Skeletal muscle satellite cell (primary cell): ENCODE measurements around the gene DEAF1.

Source experiments
- H3K27me3 ChIP-seq: 2 replicates; pipeline ENCODE4 v1.7.0; 2013; ENCODE audit warnings: low read length; ENCODE audit not compliant: control insufficient read depth, insufficient read depth
- H3K36me3 ChIP-seq: 2 replicates; pipeline ENCODE4 v1.7.0; 2013; ENCODE audit warnings: mild to moderate bottlenecking, control low read depth, low read length; ENCODE audit not compliant: insufficient read depth
- H3K4me1 ChIP-seq: 2 replicates; pipeline ENCODE4 v1.7.0; 2013; ENCODE audit warnings: low read length; ENCODE audit not compliant: control insufficient read depth, insufficient read depth
- H3K4me2 ChIP-seq: 2 replicates; pipeline ENCODE4 v1.7.0; 2013; ENCODE audit warnings: mild to moderate bottlenecking, low read length
- H3K4me3 ChIP-seq: 2 replicates; pipeline ENCODE4 v1.7.0; 2013; ENCODE audit warnings: low read length
- H3K9ac ChIP-seq: 2 replicates; pipeline ENCODE4 v1.7.0; 2013; ENCODE audit warnings: mild to moderate bottlenecking, low read depth, low read length, moderate library complexity
- H3K9me3 ChIP-seq: replicated peaks from 2 replicates; pipeline ENCODE4 v1.7.0; 2013; ENCODE audit warnings: mild to moderate bottlenecking, control low read depth, low read length

DEAF1 gene

DNA sequence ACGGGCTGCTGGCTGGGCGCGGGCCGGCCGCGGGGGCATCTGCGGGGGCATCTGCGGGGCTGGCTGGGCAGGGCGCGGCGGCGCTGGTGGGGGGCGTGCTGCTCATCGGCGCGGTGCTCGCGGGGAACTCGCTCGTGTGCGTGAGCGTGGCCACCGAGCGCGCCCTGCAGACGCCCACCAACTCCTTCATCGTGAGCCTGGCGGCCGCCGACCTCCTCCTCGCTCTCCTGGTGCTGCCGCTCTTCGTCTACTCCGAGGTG lies 57.8 kb downstream of the DEAF1 start:
- peaks cover 11% of the 10 kb centered on the region for H3K36me3 ChIP-seq
- H3K4me3 ChIP-seq, result peak overlapping the region; percentile 34
- H3K4me2 ChIP-seq, result peak overlapping the region; percentile 70
- no peaks in the 10 kb centered on the region for H3K9me3 ChIP-seq
- peaks cover 3% of the 10 kb centered on the region for H3K27me3 ChIP-seq
- peaks cover 19% of the 10 kb centered on the region for H3K4me1 ChIP-seq
- H3K9ac ChIP-seq, result no peak overlapping the region

- no peaks in the 10 kb centered on the region for H3K9me3 ChIP-seq
- H3K9ac ChIP-seq, result no peak within 1 kb of the TSS
- H3K4me1 ChIP-seq, result peaks cover 19% of the 10 kb centered on the region
- peak within 1 kb of the TSS; percentile 34 for H3K4me3 ChIP-seq
- H3K36me3 ChIP-seq, result peaks cover 5% of the 10 kb centered on the region
- peaks cover 3% of the 10 kb centered on the region for H3K27me3 ChIP-seq
- peak within 1 kb of the TSS; percentile 70 for H3K4me2 ChIP-seq
Measured at GRCh38 chr11:636511-637332, 58.3 kb downstream of the DEAF1 start, which contains the start of gene DRD4. Gene DRD4, plus strand, starts transcription at chr11:637269. Its CDS starts 36 bp downstream, at chr11:637305.

DNA sequence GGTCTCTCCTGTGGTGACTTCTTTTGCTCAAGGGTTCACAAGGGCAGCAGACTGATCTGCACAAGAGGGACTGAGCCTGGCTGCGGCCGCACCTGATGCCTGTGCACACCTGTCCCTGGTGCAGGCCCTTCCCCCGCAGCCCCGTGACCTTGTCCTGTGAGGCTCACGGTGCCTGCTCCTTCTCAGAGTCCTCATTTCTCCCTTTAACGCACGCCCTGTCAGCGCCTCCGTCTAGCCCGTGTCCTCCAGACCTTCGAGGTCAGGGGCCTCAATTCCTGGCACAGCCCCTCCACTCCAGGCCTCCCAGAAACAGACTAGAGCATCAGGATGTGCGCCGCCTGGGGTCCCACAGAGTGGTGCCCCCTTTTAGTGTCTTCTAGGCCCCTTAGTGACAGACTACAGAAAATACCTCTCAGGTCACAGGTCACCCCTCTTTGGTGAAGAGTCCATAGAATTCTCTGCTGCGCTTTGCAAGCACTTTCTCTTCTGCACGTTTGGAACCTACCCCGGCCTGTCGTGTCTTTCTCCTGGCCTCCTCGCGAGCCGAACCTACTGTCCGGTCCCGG lies 59.0 kb downstream of the DEAF1 start:
- Histone ChIP-seq H3K9ac (no peak overlapping the region), H3K4me3 (no peak overlapping the region), H3K4me2 (no peak overlapping the region), H3K27me3 (peaks cover 3% of the 10 kb centered on the region), H3K4me1 (peaks cover 19% of the 10 kb centered on the region), H3K36me3 (peaks cover 3% of the 10 kb centered on the region), H3K9me3 (no peaks in the 10 kb centered on the region)

DNA sequence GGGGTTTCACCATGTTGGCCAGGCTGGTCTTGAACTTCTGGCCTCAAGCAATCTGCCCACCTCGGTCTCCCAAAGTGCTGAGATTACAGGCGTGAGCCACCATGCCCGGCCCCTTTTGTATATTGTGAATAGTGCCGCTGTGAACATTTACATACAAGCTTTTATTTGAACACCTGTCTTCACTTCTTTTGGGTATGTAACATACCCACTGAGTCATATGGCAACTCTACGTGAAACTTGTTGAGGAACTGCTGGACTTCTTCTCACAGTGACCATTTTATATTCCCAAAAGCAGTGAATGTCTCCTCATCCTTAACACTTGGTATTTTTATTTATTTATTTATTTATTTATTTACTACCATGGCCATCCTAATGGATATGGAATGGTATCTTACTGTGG lies 64.2 kb downstream of the DEAF1 start:
- H3K4me2 ChIP-seq, result no peak overlapping the region
- peaks cover 22% of the 10 kb centered on the region for H3K4me1 ChIP-seq
- H3K36me3 ChIP-seq, result peaks cover 3% of the 10 kb centered on the region
- H3K9ac ChIP-seq, result no peak overlapping the region
- H3K9me3 ChIP-seq, result no peaks in the 10 kb centered on the region
- no peak overlapping the region for H3K4me3 ChIP-seq
- no peaks in the 10 kb centered on the region for H3K27me3 ChIP-seq

DNA sequence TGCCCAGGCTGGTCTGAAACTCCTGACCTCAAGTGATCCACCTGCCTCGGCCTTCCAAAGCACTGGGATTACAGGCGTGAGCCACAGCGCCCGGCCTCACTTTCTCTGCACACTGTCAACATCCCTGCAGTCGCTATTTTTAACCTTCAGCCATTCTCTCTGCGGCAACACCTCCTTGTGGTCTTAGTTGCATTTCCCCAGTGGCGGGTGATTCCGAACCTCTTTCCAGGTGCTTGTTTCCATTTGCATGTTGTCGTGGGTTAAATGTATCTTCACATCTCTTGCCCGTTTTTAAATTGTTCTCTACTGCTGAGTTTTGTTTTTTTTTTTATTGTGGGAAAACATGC lies 65.8 kb downstream of the DEAF1 start:
- H3K4me3 ChIP-seq, result no peak overlapping the region
- H3K9ac ChIP-seq, result no peak overlapping the region
- H3K4me1 ChIP-seq, result peaks cover 22% of the 10 kb centered on the region
- no peak overlapping the region for H3K4me2 ChIP-seq
- H3K36me3 ChIP-seq, result no peaks in the 10 kb centered on the region
- H3K9me3 ChIP-seq, result no peaks in the 10 kb centered on the region
- no peaks in the 10 kb centered on the region for H3K27me3 ChIP-seq

DNA sequence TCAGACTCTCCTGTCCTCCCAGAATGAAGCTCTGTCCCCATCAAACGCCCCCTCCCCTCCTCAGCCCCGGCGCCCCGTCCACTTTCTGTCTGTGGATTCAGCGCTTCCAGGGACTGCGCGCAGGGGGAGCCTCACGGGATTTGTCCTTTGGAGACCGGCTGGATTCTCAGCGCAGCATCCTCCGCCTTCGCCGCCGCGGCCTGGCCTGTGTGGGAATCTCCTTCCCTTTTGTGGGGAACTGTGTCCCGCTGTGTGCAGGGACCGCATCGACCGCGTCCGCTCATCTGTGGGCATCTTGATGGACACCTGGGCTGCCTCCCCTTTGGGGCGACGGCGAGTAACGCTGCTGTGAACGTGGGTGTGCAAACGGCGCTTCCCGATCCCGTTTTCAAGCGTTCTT lies 67.0 kb downstream of the DEAF1 start:
- no peaks in the 10 kb centered on the region for H3K9me3 ChIP-seq
- H3K27me3 ChIP-seq, result no peaks in the 10 kb centered on the region
- H3K9ac ChIP-seq, result no peak overlapping the region
- no peak overlapping the region for H3K4me3 ChIP-seq
- H3K36me3 ChIP-seq, result no peaks in the 10 kb centered on the region
- H3K4me2 ChIP-seq, result peak overlapping the region; percentile 44
- peaks cover 17% of the 10 kb centered on the region for H3K4me1 ChIP-seq

GRCh38 chr11:627308-627576 lies 67.8 kb downstream of the DEAF1 start:
- no peak overlapping the region for H3K4me3 ChIP-seq
- no peak overlapping the region for H3K4me2 ChIP-seq
- peaks cover 10% of the 10 kb centered on the region for H3K4me1 ChIP-seq
- no peak overlapping the region for H3K9ac ChIP-seq
- no peaks in the 10 kb centered on the region for H3K9me3 ChIP-seq
- no peaks in the 10 kb centered on the region for H3K36me3 ChIP-seq
- H3K27me3 ChIP-seq, result no peaks in the 10 kb centered on the region

GRCh38 chr11:626475-627307 lies 68.3 kb downstream of the DEAF1 start, which contains the start of gene SCT:
Gene SCT, minus strand, starts transcription at chr11:627181. Its CDS starts 38 bp downstream, at chr11:627143.
- Histone ChIP-seq H3K9ac (no peak within 1 kb of the TSS), H3K4me2 (no peak within 1 kb of the TSS), H3K4me1 (peaks cover 10% of the 10 kb centered on the region), H3K27me3 (no peaks in the 10 kb centered on the region), H3K4me3 (no peak within 1 kb of the TSS), H3K9me3 (no peaks in the 10 kb centered on the region), H3K36me3 (no peaks in the 10 kb centered on the region)

GRCh38 chr11:625636-626268 lies 69.3 kb downstream of the DEAF1 start:
- no peaks in the 10 kb centered on the region for H3K36me3 ChIP-seq
- no peak overlapping the region for H3K9ac ChIP-seq
- no peak overlapping the region for H3K4me2 ChIP-seq
- no peaks in the 10 kb centered on the region for H3K27me3 ChIP-seq
- no peak overlapping the region for H3K4me3 ChIP-seq
- H3K4me1 ChIP-seq, result peaks cover 10% of the 10 kb centered on the region
- no peaks in the 10 kb centered on the region for H3K9me3 ChIP-seq

GRCh38 chr11:624705-625635 lies 70.1 kb downstream of the DEAF1 start, which contains the start of gene CDHR5:
Gene CDHR5, minus strand, starts transcription at chr11:624955. Its CDS starts 53 bp downstream, at chr11:624902.
- Histone ChIP-seq H3K4me2 (no peak within 1 kb of the TSS), H3K9ac (no peak within 1 kb of the TSS), H3K4me3 (no peak within 1 kb of the TSS), H3K4me1 (peaks cover 10% of the 10 kb centered on the region), H3K9me3 (no peaks in the 10 kb centered on the region), H3K36me3 (no peaks in the 10 kb centered on the region), H3K27me3 (no peaks in the 10 kb centered on the region)
